GM18867 (cell line): ENCODE data around the gene KCNQ1.

ENCODE experiments used
- ATAC-seq: cut with Tn5 transposase; IDR thresholded peaks from one replicate; pipeline ENCODE4 v1.9.1; 2021; ENCODE audit warnings: mild to moderate bottlenecking, moderate library complexity; ENCODE audit not compliant: unreplicated experiment

The KCNQ1 gene

DNA sequence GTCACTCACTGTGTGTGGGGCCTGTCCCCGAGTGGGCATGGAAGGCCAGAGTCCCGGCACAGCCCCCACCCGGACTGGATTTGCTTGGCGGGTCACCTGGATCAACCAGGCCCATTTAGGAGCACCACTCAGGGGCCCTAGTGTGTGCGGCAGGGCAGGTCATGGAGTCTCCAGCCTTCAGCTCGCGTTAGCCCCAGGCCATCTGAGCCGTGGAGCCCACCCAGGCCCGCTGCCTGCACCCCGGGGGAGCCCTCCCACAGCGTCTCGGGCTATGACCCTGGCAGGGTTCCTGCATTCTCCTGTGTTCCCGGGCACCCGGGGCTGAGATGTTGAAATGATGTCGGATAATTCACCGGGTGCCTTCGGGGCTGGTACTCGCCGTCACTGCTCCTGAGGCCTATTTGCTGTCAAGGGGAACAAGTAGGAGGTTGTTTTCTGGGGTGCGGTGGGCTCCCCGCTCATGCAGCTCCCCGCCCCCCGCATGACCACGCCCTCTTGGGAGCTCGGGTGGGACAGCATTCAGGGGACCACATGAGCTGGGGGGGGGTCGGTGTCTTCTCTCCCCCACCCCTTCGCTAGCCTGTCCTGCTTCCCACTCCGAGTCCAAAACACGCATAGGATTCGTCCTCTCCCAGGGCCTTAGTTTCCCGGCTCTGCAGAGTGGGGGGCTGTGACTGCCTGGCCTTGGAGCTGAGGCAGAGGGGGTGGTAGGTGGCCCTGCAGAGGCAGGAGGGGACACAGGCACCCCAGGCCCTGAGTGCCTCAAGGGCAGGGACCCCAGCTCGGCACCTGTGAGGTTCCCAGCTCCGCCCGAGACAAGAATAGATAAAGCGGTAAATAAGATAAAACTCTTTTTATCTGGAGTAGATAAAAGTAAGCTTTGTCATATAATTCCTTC is 77.2 kb downstream of the KCNQ1 start:
- ATAC-seq: no peak

DNA sequence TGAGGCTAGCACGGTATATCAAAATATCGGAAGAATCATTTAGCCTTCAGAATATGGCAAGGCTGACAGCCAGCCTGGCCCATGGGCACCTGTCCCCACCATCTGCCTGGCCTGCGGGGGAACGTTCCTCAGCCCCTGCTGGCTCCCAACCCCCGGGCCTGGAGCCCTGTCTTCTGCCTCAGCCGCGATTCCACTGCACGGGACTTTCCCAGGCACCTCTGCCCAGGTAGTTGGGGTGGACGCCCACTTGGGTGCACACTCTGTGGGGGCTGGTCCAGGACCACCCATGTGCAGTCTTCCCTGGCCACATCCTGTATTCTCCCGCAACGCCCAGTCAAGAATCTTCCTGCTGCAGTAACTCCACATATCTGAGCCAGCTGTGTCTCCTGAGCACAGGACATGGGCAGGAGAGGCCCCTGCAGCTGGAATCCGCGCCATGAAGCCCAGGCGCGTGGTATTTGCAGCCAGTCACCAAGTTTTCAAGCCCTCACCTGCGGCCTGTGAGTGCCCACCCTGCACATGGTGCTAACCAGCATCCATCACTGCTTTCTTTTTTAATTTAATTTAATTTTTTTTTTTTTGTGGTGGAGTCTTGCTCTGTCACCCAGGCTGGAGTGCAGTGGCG is 77.9 kb downstream of the KCNQ1 start:
- ATAC-seq: no peak

DNA sequence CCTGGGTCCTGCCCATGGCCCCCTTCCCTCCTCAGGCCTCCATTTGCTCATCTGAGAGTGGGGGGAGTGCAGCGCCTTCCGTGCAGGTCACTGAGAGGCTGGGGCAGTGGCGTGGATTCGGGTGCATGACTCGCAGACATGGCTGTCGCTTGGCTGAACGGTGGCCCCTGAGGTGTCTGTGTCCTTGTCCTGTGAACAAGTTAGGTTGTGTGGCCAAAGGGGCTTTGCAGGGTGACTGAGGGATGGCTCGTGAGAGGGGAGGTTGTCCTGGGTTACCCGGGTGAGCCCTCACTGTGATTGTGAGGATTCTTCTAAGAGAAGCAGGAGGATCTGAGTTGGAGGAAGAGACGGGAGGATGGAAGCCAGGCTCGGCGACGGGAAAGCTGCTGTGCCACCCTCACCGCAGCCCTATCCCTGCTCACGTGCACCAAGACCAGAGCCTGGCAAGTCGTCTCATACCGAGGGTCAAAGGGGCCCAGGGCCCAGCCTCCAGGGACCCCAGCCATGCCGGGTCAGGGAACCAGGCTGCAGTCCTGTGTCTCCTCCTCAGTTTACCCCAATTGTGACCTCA is 79.1 kb downstream of the KCNQ1 start:
- ATAC-seq: no peak

DNA sequence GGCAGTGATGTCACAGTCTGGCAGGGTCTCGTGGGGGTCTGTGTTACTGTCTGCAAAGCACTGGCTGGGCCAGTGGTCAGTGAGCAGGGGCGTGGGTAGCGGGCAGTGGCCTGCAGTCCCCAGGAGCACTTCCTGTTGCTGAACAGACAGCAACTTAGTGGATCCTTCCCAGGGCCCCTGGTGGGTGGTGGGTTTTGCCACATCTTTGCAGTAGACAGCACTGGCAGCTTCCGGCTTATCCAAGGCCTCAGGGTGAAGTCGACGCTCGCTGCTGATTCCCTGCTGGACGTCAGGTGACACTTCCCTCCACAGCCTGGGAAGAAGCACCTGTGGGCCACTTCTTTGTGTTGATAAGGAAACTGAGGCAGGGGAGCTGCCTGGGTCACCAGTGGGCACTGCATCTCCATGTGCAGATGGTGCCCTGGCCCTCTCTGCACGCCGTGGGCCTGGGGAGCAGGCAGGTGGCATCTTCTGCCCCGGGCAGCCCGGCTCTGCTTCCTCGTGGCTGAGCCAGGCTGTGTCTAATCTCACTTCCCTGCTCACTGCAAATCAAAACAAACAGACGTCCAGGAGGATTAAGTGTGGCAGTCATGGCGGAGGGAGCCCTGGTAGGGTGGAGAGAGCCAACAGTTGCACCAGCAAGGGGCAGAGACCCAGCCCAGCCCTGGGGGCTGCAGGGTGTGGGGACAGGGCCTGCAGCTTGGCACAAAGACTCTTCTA is 79.8 kb downstream of the KCNQ1 start:
- no peak for ATAC-seq

DNA sequence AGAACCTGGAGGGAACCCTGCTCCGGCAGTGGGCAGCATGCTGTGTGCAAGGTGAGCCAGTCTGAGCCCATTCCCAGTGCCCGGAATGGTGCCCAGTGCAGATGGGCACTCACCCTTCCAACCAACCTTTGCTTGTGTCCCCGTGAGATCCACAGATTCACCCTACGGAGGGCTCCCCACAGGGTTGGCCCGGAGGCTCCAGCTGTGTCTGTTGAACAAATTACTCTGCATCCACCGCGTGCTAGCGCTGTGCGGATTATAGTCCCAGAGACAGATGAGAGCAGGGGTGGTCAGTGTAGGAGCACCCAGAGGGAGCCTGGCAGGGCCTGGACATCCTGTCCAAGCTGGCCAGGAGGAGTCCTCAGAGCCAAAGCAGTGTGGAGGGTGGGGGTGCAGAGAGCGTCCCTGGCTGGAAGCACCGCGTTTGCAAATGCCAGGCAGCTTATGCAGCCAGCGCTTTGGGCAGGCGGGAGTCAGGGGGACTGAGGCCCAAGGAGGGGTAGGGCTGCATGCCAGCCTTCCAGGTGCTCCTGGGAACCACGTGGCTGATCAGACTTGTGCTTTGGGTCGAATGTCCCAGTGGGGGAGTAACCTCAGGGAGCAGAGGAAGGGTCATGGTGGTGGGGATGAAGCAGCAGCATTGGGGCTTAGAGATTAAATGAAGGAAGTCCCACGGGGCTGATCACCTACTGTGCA is 80.5 kb downstream of the KCNQ1 start:
- ATAC-seq: no peak

DNA sequence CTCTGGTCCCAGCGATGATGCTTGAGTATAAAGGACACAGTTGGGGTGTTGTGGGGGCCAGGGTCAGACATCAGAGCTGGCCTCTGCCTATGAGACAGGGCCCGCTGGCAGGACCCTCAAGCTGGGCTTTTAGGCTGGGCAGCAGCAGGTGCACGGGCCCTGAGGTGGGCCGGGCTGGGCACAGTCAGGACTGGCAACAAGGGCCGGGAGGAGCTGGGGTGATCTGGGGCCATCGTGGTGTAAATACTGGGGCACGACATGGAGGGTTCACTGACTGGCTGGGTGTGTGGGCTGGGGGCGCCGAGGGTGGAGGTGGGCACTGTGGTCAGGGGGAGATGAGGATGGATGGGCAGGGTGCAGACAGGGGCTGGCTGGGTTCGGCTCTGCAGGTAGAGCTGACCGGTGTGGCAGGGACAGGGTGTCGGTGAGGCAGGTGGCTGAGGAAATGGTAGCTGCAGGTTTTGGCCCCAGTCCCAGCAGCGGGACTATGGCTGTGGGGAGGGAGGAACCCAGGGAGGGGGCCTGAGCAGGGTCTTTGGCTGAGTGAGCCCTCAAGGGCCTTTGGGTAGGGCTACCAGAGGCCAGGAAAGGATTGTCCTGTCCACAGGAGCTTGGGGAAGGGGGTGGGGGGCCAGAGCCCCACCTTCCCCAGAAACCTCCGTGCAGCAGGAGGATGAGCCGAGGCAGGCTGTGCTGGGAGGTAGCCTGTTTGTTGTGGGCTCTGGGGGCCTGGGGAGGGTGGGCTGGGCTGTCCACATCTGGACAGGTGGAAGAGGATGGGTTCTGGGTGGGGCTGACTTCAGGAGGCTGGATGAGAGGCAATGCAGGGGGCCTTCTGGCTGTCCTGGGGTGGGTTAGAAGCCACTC is 81.4 kb downstream of the KCNQ1 start:
- ATAC-seq: no peak

DNA sequence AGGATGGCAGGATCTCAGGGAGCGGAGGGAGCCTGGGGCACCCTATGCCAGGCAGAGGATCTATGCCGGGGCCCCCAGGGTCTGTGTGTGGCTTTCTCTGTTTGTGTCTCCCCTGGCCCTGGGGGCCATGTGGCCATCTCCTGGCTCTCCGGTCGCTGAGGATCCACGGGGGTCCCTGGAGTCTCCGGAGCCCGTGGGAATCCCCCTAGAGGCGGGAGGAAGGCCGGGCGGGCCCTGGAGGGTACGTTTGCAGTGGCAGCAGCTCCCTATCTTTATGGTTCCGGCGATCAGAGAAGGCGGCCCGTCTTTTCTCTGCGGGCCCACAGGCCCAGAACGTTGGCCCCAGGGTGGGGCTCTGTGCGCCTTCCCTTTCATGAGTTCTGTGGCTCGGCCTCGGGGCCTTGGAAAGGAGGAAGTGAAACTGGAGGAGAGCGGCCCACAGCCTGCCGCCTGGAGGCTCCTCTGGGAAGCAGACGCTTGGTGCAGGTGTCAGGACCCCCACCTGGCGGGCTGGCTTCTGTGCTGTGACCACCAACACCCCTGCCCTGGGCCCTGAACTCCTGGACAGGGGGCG is 82.1 kb downstream of the KCNQ1 start:
- no peak for ATAC-seq

DNA sequence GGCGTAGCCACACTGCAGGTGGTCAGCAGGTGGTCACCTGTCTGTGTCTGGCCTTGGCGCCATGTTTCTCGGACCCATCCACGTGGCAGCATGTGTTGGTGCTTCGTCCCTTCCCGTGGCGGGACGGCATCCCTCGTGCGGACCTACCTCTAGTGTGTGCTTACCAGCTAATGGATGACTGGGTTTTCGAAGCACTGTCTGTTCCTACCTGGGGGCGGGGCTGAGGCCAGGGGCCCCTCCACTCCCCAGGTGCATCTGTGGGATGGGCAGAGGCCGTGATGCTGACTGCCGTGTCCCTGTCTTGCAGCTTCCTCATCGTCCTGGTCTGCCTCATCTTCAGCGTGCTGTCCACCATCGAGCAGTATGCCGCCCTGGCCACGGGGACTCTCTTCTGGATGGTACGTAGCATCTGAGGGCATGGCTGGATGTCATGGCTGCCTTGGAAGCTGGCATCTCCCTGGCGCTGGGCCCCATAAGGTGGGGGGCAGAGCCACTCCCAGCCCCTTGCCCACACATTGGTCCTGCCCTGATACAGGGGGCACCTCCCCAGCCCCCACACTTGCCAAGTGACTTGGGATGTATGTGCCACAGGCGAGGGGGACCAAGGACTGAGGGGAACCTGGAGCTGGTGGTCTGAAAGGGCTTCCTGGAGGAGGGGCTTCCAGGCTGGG is 82.9 kb downstream of the KCNQ1 start:
- no peak for ATAC-seq

DNA sequence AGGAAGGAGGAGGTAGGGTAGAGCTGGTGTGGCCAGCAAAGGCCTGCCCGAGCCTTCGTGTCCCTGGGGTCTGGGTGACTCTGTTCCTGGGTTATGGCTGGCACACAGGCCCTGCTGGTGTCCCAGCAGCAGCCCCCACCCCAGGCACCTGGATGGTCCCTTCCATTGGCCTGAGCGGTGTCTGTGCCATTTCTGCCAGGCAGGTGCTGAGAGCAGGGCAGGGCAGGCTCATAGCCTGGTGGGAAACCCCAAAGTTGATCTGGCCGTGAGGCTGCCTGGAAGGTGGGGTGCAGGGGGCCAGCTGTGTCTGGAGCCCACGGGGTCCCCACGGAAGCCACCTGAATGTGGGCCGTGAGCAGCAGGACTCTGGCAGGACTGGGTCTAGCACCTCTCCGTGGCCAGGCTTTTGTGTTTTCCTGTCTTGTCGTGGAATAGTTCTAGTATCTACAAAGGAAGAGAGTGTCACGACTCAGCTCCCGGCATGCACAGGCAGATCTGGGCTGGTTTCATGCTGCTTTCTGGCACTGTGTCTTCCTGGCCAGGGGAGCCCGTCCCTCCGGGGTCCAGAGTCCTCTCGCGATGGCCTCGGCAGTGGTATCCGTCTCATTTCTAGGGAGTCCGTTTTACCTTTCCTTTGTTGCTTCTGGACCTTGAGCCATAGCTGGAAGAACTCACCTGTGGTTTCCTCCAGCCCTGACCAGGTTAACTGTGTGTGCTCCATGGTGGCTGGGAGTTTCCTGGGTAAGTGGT is 83.7 kb downstream of the KCNQ1 start:
- no peak for ATAC-seq

DNA sequence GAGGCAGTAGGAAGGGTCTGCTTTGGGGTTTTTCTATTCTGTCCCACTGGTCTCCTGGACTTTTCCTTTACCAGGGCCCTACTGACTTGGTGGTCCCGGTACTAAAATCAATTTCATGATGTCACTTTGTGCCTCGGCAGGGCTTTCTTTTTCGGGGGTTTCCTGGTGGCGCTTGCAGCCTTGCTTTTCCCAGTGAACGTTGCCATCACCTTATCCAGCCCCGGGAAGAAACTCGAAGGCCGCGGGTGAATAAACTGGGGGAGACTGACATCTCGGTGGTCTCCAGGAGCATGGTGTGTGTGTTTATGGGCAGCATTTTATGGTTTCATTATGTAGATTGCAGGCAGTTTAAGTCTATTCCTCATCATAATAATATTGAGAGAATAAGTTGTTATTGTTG is 84.4 kb downstream of the KCNQ1 start:
- ATAC-seq: no peak

DNA sequence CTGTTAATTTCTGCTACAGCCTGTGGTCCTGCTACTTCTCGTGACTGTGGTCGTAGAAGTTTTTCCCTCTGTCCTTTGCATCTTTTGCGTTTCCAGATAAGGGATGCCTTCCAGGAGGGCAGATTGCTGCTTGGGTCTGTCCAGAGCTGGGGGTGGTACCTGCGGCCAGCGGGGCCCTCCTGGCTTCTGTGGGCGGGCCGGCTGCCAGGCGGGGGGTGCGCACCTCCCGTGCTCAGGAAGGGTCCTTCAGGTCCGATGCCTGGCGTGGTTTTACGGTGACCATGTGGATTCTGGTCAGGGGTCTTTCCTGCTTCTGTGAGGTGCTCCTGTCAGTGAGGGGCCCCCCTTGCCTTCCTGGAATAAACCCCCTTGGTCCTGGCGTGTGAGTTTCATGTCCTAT is 84.8 kb downstream of the KCNQ1 start:
- no peak for ATAC-seq

DNA sequence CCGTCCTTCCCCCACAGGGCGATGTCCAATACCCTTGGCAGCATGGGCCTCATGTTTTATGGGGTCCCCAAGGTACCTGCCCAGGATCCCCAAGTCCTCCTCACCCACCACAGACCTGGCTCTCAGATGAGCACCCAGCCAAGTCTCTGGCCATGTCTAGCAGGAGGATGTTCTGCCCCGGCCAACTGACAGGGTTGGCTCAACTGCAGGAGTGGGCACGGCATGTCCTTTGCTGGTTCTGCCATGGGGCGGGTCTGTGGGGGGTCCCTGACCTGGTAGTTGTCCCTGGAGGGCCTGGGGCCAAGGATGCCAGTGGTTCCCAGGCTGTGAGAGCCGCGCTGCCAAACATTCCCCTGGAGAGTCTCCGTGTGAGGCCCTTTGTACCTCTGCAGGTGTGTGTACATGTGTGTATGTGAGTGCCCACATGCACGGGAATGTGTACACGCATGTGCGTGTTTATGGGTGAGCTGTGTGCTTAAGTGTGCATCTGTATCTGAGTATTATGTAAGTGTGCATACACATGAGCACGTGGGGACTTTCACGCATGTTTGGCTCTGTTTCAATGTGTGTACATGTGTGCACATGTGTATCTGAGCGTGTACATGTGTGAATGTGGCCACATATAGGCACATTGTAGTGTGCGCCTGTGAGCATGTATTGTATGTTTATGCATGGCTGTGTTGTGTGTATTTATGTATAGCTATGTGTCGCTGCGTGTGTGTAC is 85.5 kb downstream of the KCNQ1 start:
- no peak for ATAC-seq

DNA sequence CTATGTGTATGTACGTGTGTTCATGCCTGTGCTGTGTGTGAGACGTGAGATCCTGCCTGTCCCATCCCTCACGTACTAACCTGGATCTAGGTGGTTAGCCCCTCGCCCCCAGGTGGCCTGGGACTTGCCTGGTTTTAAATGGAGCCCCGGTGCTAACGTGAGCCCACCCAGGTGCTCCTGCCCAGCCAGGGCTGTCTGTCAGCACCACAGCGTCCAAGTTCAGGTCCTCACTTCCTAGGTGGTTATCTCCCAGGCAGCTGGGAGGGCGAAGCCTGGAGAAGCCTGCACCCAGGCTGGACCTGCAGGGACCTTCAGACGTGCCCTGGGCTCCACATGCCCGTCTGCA is 86.0 kb downstream of the KCNQ1 start:
- no peak for ATAC-seq

DNA sequence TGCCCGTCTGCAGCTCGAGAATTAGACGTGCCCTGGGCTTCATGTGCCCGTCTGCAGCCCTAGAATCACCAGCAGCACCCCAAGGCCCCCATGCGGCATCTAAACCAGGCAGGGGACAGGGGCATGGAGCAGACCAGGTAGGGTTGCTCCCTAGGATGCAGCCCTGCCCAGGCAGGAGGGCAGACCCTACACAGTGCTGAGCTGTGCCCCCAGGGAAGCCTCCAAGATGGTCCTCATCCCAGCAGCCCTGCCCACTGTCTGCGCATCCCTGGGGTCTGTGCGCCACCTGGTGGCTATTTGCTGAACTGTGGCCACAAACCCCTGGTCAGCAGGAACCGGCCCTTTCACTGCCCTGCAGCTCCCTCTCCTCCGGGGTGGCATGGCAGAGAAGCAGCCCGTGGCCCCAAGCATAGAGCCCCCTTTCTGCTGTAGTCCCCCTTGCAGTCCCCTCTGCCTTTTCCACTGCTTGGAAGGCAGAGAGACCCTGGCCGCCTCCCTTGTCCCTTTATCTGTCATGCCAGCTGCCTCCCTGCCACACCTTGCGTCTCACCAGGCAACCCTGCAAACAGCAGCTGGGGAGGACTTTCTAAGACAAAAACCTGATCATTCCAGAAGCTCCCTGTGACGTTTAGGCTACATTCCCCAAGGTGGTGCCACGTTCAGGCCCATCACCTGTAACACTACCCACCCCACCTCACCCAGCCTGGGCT is 86.6 kb downstream of the KCNQ1 start:
- ATAC-seq: no peak

DNA sequence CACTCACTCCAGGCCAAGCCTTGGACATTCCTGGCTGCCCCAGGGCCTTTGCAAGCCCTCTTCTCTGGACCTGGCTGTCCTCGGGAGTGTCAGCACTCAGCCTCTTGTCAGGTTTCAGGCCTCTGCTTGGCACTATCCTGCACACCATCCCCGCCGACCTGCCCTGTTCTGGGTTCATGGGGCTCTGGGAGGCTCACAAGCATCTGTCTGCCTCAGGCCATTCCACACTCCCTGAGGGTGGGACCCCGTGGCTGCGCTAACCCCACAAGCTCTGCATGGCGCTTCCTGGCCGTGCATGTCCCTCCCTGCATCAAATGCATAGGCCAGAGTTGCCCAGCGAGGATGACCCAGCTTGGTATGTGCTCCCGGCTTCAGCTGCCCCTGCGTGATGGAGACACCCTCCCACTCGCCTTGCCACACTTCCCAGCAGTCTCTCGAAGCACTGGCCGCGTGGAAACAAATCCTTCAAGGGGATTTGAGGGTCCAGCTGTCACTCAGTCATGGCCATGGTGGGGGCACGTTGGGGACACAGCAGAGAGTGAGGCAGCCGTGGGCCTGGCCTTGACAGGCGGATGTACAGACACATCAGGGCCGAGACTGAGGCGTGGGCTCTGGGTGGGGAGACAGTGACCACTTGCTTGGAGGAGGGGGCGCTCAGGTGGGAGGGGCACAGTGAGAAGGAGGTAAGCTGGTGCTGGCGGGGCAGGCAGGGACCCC is 87.3 kb downstream of the KCNQ1 start:
- ATAC-seq: no peak
